ENCODE data around the gene TPSD1. TPM values are rescaled to one million over a fixed set of nuclear protein-coding genes. Genes with fewer than 3 reads are reported as not detected.

TPSD1 gene
- total and polyA plus RNA-seq, 2 donors (not counting 1 experiment from before 2014, with no cell fraction given), result not detected

DNA sequence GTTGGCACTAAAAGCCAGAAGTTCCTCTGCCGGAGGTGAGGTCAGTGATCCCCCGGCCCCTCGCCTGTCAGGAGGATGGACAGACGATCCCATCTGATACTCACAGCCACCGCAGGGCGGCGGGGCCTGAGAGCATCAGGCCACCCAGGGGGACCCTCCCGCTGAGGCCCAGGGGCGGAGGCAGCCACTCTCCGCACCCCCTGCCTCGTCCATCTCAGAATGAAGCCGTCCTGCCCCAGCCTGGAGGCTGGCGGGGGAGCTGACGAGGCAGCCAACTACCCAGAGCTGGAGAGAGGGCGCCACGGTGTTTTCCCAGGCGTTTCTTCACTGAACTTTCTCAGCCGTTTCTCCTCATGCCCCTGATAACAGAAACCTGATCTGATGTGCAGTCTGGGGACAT lies 22.6 kb downstream of the TPSD1 start:
- ATAC-seq (ENCODE audit: low read depth), result no peak
- Histone ChIP-seq H2AFZ (ENCODE audit: insufficient read depth, low read depth, low read length, poor library complexity, severe bottlenecking) (no peak overlapping the region), H3K79me2 (ENCODE audit: control insufficient read depth, insufficient read depth, low read length) (no peaks in the 10 kb centered on the region), H3K36me3 (replicated peaks in 1 of 2; ENCODE audit: control extremely low read depth in 1 of 2, control insufficient read depth in 1 of 2, extremely low read depth in 1 of 2, insufficient read depth in 2 of 2, low read length in 1 of 2) (no peaks in the 10 kb centered on the region), H3K4me2 (replicated peaks; ENCODE audit: low read depth, low read length, poor library complexity, severe bottlenecking) (no peak overlapping the region), H4K20me1 (ENCODE audit: control insufficient read depth, insufficient read depth, low read length, poor library complexity, severe bottlenecking) (no peaks in the 10 kb centered on the region), H3K9ac (ENCODE audit: low read length) (no peak overlapping the region), H3K4me1 (ENCODE audit: control insufficient read depth in 2 of 2, insufficient read depth in 2 of 2, low read length in 2 of 2) (no peaks in the 10 kb centered on the region), H3K27me3 (replicated peaks in 1 of 4; ENCODE audit: control extremely low read depth in 1 of 4, control insufficient read depth in 3 of 4, insufficient read depth in 4 of 4, low read length in 3 of 4) (peaks cover 0 to 6% (median 0%) of the 10 kb centered on the region in 4 experiments), H3K4me3 (ENCODE audit: control extremely low read depth in 1 of 5, extremely low read depth in 1 of 5, insufficient read depth in 1 of 5, low read depth in 2 of 5, low read length in 4 of 5) (no peak overlapping the region), H3K27ac (ENCODE audit: low read length in 2 of 2) (no peak overlapping the region), H3K9me3 (ENCODE audit: control extremely low read depth in 1 of 3, control insufficient read depth in 2 of 3, insufficient read depth in 1 of 3, low read length in 2 of 3) (no peaks in the 10 kb centered on the region)
- TF ChIP-seq, protein P1, sequence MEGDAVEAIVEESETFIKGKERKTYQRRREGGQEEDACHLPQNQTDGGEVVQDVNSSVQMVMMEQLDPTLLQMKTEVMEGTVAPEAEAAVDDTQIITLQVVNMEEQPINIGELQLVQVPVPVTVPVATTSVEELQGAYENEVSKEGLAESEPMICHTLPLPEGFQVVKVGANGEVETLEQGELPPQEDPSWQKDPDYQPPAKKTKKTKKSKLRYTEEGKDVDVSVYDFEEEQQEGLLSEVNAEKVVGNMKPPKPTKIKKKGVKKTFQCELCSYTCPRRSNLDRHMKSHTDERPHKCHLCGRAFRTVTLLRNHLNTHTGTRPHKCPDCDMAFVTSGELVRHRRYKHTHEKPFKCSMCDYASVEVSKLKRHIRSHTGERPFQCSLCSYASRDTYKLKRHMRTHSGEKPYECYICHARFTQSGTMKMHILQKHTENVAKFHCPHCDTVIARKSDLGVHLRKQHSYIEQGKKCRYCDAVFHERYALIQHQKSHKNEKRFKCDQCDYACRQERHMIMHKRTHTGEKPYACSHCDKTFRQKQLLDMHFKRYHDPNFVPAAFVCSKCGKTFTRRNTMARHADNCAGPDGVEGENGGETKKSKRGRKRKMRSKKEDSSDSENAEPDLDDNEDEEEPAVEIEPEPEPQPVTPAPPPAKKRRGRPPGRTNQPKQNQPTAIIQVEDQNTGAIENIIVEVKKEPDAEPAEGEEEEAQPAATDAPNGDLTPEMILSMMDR (IDR thresholded peaks at IDR 0.05), result no peak
- no peak for TF ChIP-seq EZH2 (IDR thresholded peaks at IDR 0.05; ENCODE audit: borderline replicate concordance, insufficient read depth, low read depth, low read length, poor library complexity, severe bottlenecking)
- POLR2A ChIA-PET, result no interaction called here
- Mint-ChIP-seq H3K4me1 (peaks cover 2% of the 10 kb centered on the region), H3K27me3 (peaks cover 12% of the 10 kb centered on the region), H3K4me3 (no peak overlapping the region), H3K27ac (no peak overlapping the region), H3K9me3 (ENCODE audit: insufficient read depth) (no peaks in the 10 kb centered on the region)
- CTCF ChIA-PET, result no interaction called here
- intact Hi-C loops (cut with micrococcal nuclease), result no loop called here
- DNase-seq, result no peak
- 41% methylated on average over 18 of the region's 18 CpGs for WGBS (ENCODE audit: insufficient coverage)

DNA sequence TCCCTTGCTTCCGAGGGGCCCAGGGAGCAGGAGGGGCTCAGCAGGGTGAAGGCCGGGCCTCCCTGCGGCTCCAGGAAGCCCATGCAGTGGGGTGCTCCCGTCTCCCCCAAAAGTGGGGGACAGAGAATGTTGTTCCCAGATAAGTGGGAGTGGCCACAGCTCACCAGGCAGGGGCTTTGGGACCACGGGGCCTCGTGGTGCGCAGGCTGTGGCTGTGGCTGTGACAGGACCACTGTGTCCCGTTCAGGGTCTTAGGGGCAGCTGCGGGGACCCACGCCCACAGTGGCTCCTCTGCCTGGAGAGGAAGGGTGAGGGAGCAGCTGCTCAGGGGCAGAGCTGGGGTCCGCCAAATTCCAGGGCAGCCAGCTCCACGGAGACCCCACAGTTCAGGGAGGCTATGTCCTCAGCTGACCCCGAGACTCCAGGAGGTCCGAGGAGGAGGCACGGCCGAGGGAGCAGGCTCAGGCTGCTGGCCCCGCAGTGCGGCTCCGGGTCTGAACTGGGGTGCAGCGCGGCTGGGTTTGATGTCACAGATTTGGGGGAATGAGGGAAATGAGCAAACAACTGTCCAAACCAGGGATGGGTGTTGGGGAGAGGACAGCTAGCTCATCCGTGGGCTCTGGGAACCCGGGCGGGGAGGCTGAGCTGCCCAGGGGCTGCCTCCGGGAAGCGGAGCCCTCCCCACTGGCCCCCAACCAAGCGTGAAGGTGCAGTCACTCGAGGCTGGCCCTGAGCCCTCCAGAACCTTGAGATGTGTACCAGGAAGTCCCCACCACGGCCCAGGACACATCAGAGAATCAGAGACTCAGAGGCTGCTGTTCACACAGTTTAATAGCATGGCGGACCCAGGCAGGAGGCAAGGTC lies 23.4 kb downstream of the TPSD1 start:
- H3K27ac Mint-ChIP-seq, result no peak overlapping the region

More for the DNA sequence above, 23.4 kb downstream of the TPSD1 start:
- no peak overlapping the region for H3K27ac ChIP-seq (ENCODE audit: low read length in 2 of 2)
- no peak overlapping the region for H2AFZ ChIP-seq (ENCODE audit: insufficient read depth, low read depth, low read length, poor library complexity, severe bottlenecking)
- H4K20me1 ChIP-seq (ENCODE audit: control insufficient read depth, insufficient read depth, low read length, poor library complexity, severe bottlenecking), result no peaks in the 10 kb centered on the region
- intact Hi-C loops (cut with micrococcal nuclease), result no loop called here
- no peaks in the 10 kb centered on the region for H3K36me3 ChIP-seq (replicated peaks in 1 of 2; ENCODE audit: control extremely low read depth in 1 of 2, control insufficient read depth in 1 of 2, extremely low read depth in 1 of 2, insufficient read depth in 2 of 2, low read length in 1 of 2)
- no peaks in the 10 kb centered on the region for H3K79me2 ChIP-seq (ENCODE audit: control insufficient read depth, insufficient read depth, low read length)
- H3K4me2 ChIP-seq (replicated peaks; ENCODE audit: low read depth, low read length, poor library complexity, severe bottlenecking), result no peak overlapping the region
- no peak overlapping the region for H3K4me3 ChIP-seq (ENCODE audit: control extremely low read depth in 1 of 5, extremely low read depth in 1 of 5, insufficient read depth in 1 of 5, low read depth in 2 of 5, low read length in 4 of 5)
- no peak for DNase-seq
- WGBS (ENCODE audit: insufficient coverage), result 76% methylated on average over 28 of the region's 30 CpGs
- H3K4me3 Mint-ChIP-seq, result no peak overlapping the region
- POLR2A ChIA-PET, result no interaction called here
- H3K4me1 Mint-ChIP-seq, result peaks cover 2% of the 10 kb centered on the region
- TF ChIP-seq, protein P1 (IDR thresholded peaks at IDR 0.05), result no peak
- TF ChIP-seq EZH2 (IDR thresholded peaks at IDR 0.05; ENCODE audit: borderline replicate concordance, insufficient read depth, low read depth, low read length, poor library complexity, severe bottlenecking), result no peak
- H3K9me3 Mint-ChIP-seq (ENCODE audit: insufficient read depth), result no peaks in the 10 kb centered on the region
- H3K9me3 ChIP-seq (ENCODE audit: control extremely low read depth in 1 of 3, control insufficient read depth in 2 of 3, insufficient read depth in 1 of 3, low read length in 2 of 3), result no peaks in the 10 kb centered on the region
- ATAC-seq (ENCODE audit: low read depth), result no peak
- H3K27me3 ChIP-seq (replicated peaks in 1 of 4; ENCODE audit: control extremely low read depth in 1 of 4, control insufficient read depth in 3 of 4, insufficient read depth in 4 of 4, low read length in 3 of 4), result peaks cover 0 to 5% (median 0%) of the 10 kb centered on the region in 4 experiments
- peaks cover 12% of the 10 kb centered on the region for H3K27me3 Mint-ChIP-seq
- CTCF ChIA-PET, result no interaction called here
- H3K4me1 ChIP-seq (ENCODE audit: control insufficient read depth in 2 of 2, insufficient read depth in 2 of 2, low read length in 2 of 2), result no peaks in the 10 kb centered on the region
- no peak overlapping the region for H3K9ac ChIP-seq (ENCODE audit: low read length)
